Hepatocyte (in vitro differentiated cells): Measurements from ENCODE around the gene ZNF511. TPM values are rescaled to one million over a fixed set of nuclear protein-coding genes. Genes with fewer than 3 reads are reported as not detected.
A peak's percentile ranks its signal among the peaks of the same experiment; 100 is the strongest.
"Not testable (repeated sequence)": the region's sequence is repeated elsewhere in the genome, so short reads cannot be mapped to it uniquely, and the experiment has no call there.

ENCODE experiments used
- DNase-seq: peaks from one replicate; pipeline ENCODE4 v3.0.0-alpha.2; 2016; ENCODE audit warnings: low spot score
- H2AFZ ChIP-seq: fragments of 200-600 bp; sonication (generic); 2 replicates; pipeline ENCODE4 v1.6.0; 2016; ENCODE audit warnings: antibody characterized with exemption, mild to moderate bottlenecking
- H3K27ac ChIP-seq: fragments of 200-600 bp; sonication (generic); 2 replicates; pipeline ENCODE4 v1.5.1; 2016; ENCODE audit warnings: mild to moderate bottlenecking
- H3K27me3 ChIP-seq: fragments of 200-600 bp; sonication (generic); 2 replicates; pipeline ENCODE4 v1.6.1; 2016
- H3K36me3 ChIP-seq: fragments of 200-600 bp; sonication (generic); replicated peaks from 2 replicates; pipeline ENCODE4 v1.5.1; 2016; ENCODE audit warnings: low read depth; ENCODE audit not compliant: insufficient read depth
- H3K4me1 ChIP-seq: fragments of 200-600 bp; sonication (generic); 2 replicates; pipeline ENCODE4 v1.5.1; 2016; ENCODE audit warnings: mild to moderate bottlenecking, moderate library complexity; ENCODE audit not compliant: insufficient read depth
- H3K4me2 ChIP-seq: fragments of 200-600 bp; sonication (generic); 2 replicates; pipeline ENCODE4 v1.6.0; 2016
- H3K4me3 ChIP-seq: fragments of 200-600 bp; sonication (generic); 2 replicates; pipeline ENCODE4 v1.5.1; 2016; ENCODE audit warnings: mild to moderate bottlenecking
- H3K79me2 ChIP-seq: fragments of 200-600 bp; sonication (generic); 2 replicates; pipeline ENCODE4 v1.6.0; 2017; ENCODE audit warnings: mild to moderate bottlenecking
- H3K9me2 ChIP-seq: fragments of 200-600 bp; sonication (generic); replicated peaks from 2 replicates; pipeline ENCODE4 v1.6.0; 2017; ENCODE audit warnings: mild to moderate bottlenecking; ENCODE audit not compliant: insufficient read depth
- H3K9me3 ChIP-seq: fragments of 200-600 bp; sonication (generic); 2 replicates; pipeline ENCODE4 v1.5.1; 2016; ENCODE audit warnings: low read depth, mild to moderate bottlenecking
- H4K20me1 ChIP-seq: fragments of 200-600 bp; sonication (generic); 2 replicates; pipeline ENCODE4 v1.6.0; 2016; ENCODE audit warnings: mild to moderate bottlenecking; ENCODE audit not compliant: insufficient read depth, poor library complexity, severe bottlenecking
- EZH2 ChIP-seq: fragments of 200-600 bp; sonication (generic); IDR thresholded peaks from 2 replicates; pipeline ENCODE4 v1.6.1; 2016; ENCODE audit warnings: antibody characterized with exemption, mild to moderate bottlenecking, borderline replicate concordance
- EZH2phosphoT487 ChIP-seq: fragments of 200-600 bp; sonication (generic); IDR thresholded peaks from one replicate; pipeline ENCODE4 v1.6.1; 2018; ENCODE audit warnings: antibody characterized with exemption, mild to moderate bottlenecking, low read depth, moderate library complexity; ENCODE audit not compliant: unreplicated experiment, severe bottlenecking
- WGBS: methylation state at CpG from one replicate; pipeline ENCODE4 v1.1.6; 2016; ENCODE audit warnings: low lambda C conversion rate; ENCODE audit errors: missing lambda C conversion rate; 5-methylcytosine and 5-hydroxymethylcytosine counted together
- polyA plus RNA-seq: library from polyadenylated mRNA; unstranded; fragments of >200 nt; fragmentation: Nextera tagmentation; extraction: Ambion mirVana; gene quantifications from 2 replicates; pipeline ENCODE4 v1.2.1, GENCODE V29; 2016
- total RNA-seq: library from RNA; depleted of rRNA; stranded (reverse); fragments of >200 nt; gene quantifications from 2 replicates; pipeline ENCODE4 v1.2.3, GENCODE V29; 2014
- TF ChIP-seq, protein P1 (sequence below): fragments of 200-600 bp; sonication (generic); IDR thresholded peaks from 2 replicates; pipeline ENCODE4 v1.5.1; 2016; ENCODE audit warnings: antibody characterized with exemption, mild to moderate bottlenecking; ENCODE audit not compliant: poor library complexity

The ZNF511 gene
- total and polyA plus RNA-seq, 2 experiments from 2014 or later = 36.9 to 56.9 TPM

GRCh38 chr10:133318494-133319127 lies 9.9 kb downstream of the ZNF511 start:
- no peak overlapping the region for H3K4me3 ChIP-seq
- 11% methylated on average over 50 of the region's 51 CpGs for WGBS

GRCh38 chr10:133320852-133321422 lies 12.2 kb downstream of the ZNF511 start:
- 96% methylated on average over 6 of the region's 6 CpGs for WGBS
- H2AFZ ChIP-seq, H4K20me1 ChIP-seq, DNase-seq, H3K9me3 ChIP-seq, H3K27me3 ChIP-seq, H3K36me3 ChIP-seq, H3K9me2 ChIP-seq, H3K27ac ChIP-seq, H3K4me1 ChIP-seq, H3K4me3 ChIP-seq, H3K4me2 ChIP-seq, H3K79me2 ChIP-seq: not testable (repeated sequence)

More at GRCh38 chr10:133318494-133319127, 9.9 kb downstream of the ZNF511 start:
- TF ChIP-seq, protein P1, sequence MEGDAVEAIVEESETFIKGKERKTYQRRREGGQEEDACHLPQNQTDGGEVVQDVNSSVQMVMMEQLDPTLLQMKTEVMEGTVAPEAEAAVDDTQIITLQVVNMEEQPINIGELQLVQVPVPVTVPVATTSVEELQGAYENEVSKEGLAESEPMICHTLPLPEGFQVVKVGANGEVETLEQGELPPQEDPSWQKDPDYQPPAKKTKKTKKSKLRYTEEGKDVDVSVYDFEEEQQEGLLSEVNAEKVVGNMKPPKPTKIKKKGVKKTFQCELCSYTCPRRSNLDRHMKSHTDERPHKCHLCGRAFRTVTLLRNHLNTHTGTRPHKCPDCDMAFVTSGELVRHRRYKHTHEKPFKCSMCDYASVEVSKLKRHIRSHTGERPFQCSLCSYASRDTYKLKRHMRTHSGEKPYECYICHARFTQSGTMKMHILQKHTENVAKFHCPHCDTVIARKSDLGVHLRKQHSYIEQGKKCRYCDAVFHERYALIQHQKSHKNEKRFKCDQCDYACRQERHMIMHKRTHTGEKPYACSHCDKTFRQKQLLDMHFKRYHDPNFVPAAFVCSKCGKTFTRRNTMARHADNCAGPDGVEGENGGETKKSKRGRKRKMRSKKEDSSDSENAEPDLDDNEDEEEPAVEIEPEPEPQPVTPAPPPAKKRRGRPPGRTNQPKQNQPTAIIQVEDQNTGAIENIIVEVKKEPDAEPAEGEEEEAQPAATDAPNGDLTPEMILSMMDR = peak; percentile 84
- TF ChIP-seq EZH2phosphoT487 (no peak), EZH2 (no peak)
- peak overlapping the region; percentile 74 for H2AFZ ChIP-seq
- no peaks in the 10 kb centered on the region for H4K20me1 ChIP-seq
- peak overlapping the region; percentile 98 for H3K4me2 ChIP-seq
- no peaks in the 10 kb centered on the region for H3K36me3 ChIP-seq
- peak; percentile 83 for DNase-seq
- no peaks in the 10 kb centered on the region for H3K9me3 ChIP-seq
- H3K9me2 ChIP-seq = no peaks in the 10 kb centered on the region
- no peaks in the 10 kb centered on the region for H3K4me1 ChIP-seq
- no peak overlapping the region for H3K27ac ChIP-seq
- H3K79me2 ChIP-seq = no peaks in the 10 kb centered on the region
- H3K27me3 ChIP-seq = no peaks in the 10 kb centered on the region

DNA sequence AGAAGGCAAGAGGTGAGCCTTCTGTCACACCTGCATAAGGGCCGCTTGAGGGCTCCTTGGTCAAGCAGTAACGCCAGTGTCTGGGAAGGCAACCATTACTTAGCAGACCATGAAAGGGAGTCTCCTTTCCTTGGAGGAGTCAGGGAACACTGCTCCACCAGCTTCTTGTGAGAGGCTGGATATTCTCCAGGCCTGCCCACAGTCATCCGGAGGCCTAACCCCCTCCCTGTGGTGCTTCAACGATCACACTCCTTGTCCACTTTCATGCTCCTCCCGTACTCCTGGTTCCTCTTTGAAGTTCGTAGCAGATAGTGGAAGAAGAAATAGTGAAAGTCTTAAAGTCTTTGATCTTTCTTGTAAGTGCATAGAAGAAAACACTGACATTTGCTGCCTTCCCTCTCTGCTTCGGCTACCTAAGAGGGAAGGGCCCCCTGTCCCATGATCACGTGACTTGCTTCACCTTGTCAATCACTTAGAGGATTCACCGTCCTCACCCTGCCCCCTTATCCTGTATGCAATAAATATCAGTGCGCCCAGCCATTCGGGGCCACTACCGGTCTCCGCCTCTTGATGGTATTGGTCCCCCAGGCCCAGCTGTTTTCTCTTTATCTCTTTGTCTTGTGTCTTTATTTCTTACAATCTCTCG lies 13.5 kb downstream of the ZNF511 start:
- not testable (repeated sequence) for H3K27ac ChIP-seq, DNase-seq, H3K4me2 ChIP-seq, H3K4me1 ChIP-seq, H3K79me2 ChIP-seq, H3K4me3 ChIP-seq, H3K36me3 ChIP-seq, H3K9me2 ChIP-seq, H2AFZ ChIP-seq, H3K9me3 ChIP-seq, H4K20me1 ChIP-seq
- H3K27me3 ChIP-seq = peaks cover 16% of the 10 kb centered on the region
- whole genome bisulfite sequencing = 70% methylated on average over 12 of the region's 14 CpGs

- no peak overlapping the region for H3K4me3 ChIP-seq
- H3K4me1 ChIP-seq = peaks cover 3% of the 10 kb centered on the region
- WGBS = 31% methylated on average over 3 of the region's 13 CpGs
- H2AFZ ChIP-seq = no peak overlapping the region
- no peak for TF ChIP-seq EZH2
- no peak for TF ChIP-seq EZH2phosphoT487
- TF ChIP-seq, protein P1 = no peak
- DNase-seq = peak; percentile 86
- H3K4me2 ChIP-seq = peak overlapping the region; percentile 99
- no peaks in the 10 kb centered on the region for H3K9me3 ChIP-seq
- H3K27ac ChIP-seq = no peak overlapping the region
- no peaks in the 10 kb centered on the region for H3K36me3 ChIP-seq
- H3K9me2 ChIP-seq = no peaks in the 10 kb centered on the region
- H3K27me3 ChIP-seq = peaks cover 36% of the 10 kb centered on the region
- no peaks in the 10 kb centered on the region for H4K20me1 ChIP-seq
- H3K79me2 ChIP-seq = no peaks in the 10 kb centered on the region
These were observed 15.6 kb downstream of the ZNF511 start for GRCh38 chr10:133324198-133324792.
